Breast epithelium (tissue), 3 donors: Measurements from ENCODE around the gene AKAP8.

Source experiments
- POLR2A ChIP-seq: fragments of 450-650 bp; IDR thresholded peaks from one replicate; pipeline ENCODE4 v1.6.1; 2016; ENCODE audit warnings: antibody characterized with exemption, mild to moderate bottlenecking, moderate library complexity
- POLR2AphosphoS5 ChIP-seq, 3 donors: sonication (generic); formaldehyde crosslinking; IDR thresholded peaks; one replicate each; pipeline ENCODE4 v1.6.1; 2017; ENCODE audit warnings: antibody characterized with exemption in 3 of 3
- TF ChIP-seq, protein P1 (sequence below), 3 donors: fragments of 450-650 bp; IDR thresholded peaks; one replicate each; pipeline ENCODE4 v1.5.1; 2016 to 2017; ENCODE audit warnings: antibody characterized with exemption in 3 of 3, mild to moderate bottlenecking in 3 of 3, moderate library complexity in 3 of 3

DNA sequence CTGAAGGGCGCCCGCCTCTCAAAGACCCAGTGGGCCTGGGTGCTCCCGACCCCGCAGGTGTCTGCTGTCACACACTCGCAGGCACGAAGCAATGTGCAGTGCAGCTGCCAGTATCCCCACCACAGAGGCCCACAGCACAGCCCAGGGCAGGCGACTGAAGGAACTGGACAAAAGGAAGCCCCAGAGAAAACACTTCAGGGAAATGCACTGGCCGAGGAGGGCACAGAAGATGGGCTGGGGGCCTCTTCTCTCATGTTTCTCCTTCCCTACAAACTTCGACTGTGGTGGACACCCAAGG lies 10.0 kb downstream of the AKAP8 start:
- TF ChIP-seq, protein P1, sequence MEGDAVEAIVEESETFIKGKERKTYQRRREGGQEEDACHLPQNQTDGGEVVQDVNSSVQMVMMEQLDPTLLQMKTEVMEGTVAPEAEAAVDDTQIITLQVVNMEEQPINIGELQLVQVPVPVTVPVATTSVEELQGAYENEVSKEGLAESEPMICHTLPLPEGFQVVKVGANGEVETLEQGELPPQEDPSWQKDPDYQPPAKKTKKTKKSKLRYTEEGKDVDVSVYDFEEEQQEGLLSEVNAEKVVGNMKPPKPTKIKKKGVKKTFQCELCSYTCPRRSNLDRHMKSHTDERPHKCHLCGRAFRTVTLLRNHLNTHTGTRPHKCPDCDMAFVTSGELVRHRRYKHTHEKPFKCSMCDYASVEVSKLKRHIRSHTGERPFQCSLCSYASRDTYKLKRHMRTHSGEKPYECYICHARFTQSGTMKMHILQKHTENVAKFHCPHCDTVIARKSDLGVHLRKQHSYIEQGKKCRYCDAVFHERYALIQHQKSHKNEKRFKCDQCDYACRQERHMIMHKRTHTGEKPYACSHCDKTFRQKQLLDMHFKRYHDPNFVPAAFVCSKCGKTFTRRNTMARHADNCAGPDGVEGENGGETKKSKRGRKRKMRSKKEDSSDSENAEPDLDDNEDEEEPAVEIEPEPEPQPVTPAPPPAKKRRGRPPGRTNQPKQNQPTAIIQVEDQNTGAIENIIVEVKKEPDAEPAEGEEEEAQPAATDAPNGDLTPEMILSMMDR (IDR thresholded peaks at IDR 0.05) = no peak
- TF ChIP-seq POLR2A (no peak), POLR2AphosphoS5 (IDR thresholded peaks at IDR 0.05) (no peak)
